Effector CD8-positive, alpha-beta T cell (primary cell): ENCODE data around the gene SNRPD3.

Experiments
- DNase-seq: peaks from one replicate; lab custom pipeline; 2025; lab: John Stamatoyannopoulos, UW

SNRPD3 gene

GRCh38 chr22:24567668-24568067 lies 11.9 kb downstream of the SNRPD3 start:
- no peak for DNase-seq

GRCh38 chr22:24571266-24571665 lies 15.5 kb downstream of the SNRPD3 start:
- DNase-seq: no peak

DNA sequence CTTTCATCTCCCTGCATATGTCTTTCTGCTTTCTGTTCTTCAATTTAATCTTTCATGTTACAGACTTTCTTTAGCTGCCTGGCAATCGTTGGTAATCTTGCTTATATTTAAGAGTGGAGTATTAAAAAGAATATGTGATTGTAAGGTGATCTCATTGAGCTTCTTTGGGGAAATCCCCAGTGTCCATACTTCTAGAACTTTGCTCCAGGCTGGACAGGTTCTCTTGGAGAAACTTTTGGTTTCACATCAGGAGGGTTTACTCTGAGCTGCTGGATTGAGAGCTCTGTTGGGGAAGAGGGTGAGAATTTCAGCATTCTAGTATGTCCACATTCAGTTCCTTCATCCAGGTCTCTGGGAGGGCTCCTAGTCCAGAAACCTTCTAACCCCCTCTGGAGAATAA lies 21.0 kb downstream of the SNRPD3 start:
- DNase-seq: no peak

DNA sequence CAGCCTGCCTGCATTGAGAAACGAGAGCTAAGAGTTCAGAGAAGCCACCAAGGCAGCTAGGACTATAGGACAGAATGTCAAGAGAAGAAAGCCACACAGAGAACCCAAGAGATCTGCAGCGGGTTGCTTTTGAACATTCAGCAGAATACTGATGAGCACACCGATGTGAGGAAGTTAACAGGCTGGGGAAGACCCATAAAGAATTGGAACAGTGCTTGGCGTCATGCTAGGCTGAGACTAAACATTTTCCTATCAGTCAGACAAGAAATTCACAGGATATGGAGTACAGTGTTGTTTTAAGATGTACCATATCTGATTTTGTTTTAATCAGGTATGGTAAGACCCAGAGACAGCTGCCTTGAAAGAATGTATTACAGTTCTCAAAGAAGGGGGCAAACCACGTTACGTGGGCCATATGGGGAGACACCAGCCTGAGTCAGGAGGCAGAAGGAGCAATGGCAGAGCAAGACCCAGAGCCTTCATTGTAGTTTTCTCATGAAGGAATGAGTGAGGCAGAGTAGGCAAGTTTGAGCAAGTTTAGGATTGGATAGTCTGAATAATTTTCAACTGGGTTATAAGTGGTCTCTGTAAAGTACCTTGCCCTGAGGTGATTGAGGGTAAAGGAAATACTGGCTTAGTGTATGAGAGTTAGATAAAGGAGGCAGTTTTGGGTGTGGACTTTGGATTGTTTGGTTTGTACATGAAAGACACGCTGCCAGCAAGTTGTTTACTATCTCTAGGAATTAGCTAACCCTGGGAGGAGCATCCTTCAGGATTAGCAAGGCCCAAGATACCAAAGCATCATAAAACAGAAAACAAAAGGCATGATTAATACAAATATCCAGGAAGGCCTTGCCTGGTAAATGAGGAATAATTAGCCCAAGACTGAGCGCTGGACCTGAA lies 22.8 kb downstream of the SNRPD3 start:
- no peak for DNase-seq

DNA sequence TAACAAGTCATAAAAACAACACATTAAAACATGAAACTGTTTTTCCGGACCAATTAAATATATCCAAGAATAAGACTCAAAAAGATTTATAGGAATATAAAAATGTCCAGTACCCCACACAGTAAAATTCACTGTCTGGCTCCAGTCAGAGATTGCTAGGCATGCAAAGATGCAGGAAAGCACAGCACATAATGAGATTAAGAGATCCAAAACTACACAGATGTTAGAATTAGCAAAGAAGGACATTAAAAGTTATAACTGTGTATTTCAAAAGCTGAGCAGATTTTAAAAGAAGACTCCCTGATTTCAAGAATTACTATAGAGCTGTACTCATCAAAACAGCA lies 23.4 kb downstream of the SNRPD3 start:
- DNase-seq: no peak

DNA sequence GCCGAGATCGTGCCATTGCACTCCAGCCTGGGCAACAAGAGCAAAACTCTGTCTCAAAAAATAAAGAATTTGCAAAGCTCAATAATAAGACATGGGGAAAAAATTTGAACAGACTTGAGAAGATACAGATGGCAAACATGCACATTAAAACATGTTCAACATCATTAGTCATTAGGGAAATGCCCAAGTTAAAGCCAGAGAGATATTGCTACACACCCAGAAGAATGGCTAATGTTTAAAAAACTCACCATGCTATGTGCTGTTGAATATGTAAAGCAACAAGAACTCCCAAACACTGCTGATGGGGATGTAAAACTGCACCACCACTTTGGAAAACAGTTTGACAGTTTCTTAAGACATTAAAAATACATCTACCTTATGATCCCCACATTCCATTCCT lies 24.5 kb downstream of the SNRPD3 start:
- DNase-seq: no peak

- DNase-seq: no peak
Observed at GRCh38 chr22:24582056-24582814, 26.4 kb downstream of the SNRPD3 start.

DNA sequence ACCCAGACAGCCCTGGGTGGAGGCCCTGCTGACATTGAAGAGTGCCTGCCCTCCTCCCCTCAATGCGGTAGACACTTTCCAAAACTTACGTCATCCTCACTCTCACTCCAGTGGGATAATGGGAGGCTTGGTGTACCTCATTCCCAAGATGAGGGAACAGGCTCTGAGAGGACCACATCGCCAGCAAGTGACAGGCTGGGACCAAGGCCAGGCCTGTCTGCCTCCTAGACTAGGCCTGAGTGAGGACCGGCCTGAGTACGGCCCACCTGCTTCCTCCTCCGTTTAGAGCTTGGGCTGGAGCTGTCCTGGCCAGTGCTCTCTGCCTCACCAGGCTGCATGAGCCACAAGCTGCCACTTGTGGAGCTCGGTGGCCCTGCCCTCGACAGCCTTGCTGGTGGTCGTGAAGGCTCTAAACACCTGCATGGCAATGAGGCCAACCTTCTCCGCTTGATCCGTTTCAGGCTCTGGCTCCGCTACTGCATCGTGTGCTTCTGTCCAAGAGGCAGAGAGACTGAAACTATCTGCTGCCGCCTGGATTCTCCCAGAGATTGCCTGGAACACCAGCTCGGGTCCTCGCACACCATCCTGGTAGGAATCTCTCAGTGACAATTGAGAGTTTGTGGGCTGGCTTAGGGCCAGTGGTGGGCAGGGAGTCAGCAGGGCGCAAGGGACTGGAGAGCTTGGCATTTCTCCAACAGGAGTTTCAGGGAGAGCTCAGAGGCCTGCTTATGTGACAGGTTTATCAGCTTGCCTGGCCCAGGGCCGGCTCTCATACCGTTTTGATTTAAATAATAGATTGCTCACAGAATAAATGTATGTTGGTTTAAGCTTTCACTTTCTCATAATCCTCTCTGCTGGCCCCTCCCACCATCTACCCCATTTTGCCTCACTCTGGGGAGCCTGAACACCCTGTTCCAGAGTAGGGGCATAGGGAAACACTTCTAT lies 27.7 kb downstream of the SNRPD3 start:
- DNase-seq: no peak

- DNase-seq: no peak
Observed at GRCh38 chr22:24584166-24584790, 28.5 kb downstream of the SNRPD3 start.

DNA sequence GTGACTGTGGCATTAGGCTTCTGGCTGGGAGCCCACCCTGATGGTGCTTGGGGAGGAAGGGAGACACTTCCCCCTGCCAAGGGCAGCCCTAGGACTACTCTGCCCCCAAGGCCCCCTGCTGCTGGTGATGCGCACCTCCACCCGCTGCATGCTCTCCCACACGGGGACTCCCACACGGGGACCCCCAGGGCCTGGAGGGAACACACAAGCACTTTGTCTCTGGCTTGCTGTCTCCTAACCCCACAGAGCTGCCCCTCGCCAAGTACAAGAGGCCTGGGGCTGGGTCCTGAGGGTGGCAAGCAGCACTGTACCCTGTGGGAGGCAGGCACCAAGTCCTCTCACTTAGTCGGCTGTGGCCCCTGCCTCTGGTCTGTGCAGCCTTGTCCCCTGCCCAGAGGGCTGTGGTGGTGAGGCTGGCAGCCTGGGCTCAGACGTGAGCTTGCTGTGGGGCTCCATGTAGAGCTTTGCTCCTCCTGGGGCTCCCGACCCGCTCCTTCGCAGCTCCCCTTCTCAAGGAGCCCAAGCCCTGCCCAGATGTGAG lies 29.1 kb downstream of the SNRPD3 start:
- DNase-seq: no peak

DNA sequence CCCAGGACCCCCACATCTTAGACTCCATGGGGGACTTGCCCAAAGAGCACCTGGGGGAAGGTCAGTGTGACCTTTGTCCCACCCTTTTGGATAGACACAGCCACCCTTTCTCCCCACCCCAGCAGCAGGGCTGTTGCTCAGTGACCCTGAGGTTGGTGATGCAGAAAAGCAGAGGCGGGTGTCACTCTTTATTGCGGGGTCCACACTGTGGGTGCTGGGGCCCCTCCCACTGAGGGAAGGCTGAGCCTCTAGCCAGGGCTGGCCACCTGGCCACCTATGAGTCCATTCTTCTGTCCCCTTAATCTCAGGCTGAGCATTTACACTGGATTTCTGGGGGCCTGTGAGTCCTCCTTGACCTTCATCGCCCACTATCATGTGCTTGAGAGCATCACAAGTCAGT lies 29.7 kb downstream of the SNRPD3 start:
- no peak for DNase-seq

DNA sequence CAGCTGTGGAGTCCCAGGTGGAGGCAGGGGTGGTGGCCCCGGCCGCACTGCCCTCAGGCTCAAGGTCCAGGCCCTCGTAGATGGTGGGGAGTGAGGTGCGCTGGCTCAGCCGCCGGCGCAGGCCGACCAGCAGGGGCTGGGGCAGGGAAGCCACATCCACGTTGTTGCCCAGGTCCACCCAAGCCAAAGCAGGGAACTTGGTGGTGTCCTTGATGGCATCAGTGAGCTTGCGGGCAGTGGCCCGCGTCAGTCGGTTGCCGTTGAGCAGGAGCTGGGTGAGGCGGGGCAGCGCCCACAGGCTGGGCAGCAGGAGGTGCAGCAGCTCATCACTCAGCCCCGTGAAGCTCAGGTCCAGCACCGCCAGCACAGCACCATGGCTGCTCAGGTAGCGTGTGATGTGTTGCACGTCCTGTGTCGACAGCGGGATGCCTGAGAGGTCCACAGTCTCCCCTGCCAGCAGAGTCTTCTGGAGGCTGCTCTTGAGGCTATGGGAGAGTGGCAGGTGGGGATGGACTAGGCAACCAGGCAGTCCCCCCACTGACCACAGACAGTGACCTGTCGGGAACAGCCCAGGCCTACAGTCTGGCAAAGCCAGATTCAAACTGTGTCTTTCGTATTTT lies 30.2 kb downstream of the SNRPD3 start:
- no peak for DNase-seq

DNA sequence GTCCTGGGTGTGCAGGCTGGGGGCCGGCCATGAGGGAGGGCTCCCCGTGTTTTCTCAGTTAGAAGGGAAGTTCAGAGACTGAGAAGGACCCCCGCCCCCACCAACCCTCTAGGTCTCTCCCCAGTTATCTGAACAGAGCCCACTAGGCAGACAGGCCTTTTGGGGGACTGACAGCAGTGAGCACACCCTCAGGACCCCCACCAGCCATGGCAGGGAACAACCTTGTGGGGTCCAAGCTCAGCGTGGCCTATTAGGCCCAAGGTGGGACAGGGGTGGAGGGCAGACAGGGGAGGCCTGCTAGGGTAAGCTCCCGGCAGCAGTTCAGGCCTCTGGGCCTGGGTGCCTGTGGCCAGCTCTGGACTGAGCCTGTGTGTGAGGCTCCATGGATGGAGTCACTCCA lies 31.5 kb downstream of the SNRPD3 start:
- DNase-seq: no peak

GRCh38 chr22:24587948-24588347 lies 32.1 kb downstream of the SNRPD3 start:
- DNase-seq: no peak

DNA sequence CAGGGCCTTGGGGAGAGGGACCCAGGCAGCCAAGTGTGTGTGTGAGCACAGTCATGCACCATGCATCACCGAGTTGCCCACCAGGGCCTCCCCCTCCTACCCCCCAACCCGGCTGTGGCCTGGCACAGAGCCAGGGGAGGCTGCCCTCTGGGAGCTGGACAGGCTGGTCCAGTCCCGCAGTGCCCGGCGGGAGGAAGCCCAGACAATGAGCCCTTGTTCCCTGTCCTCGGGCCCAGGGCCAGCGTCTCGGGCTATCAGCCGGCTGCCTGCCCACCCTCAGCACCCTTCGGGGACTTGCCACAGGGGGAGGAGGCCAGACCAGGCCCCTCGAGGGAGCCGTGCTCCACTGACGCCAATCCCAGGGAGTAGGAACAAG lies 32.6 kb downstream of the SNRPD3 start:
- no peak for DNase-seq

DNA sequence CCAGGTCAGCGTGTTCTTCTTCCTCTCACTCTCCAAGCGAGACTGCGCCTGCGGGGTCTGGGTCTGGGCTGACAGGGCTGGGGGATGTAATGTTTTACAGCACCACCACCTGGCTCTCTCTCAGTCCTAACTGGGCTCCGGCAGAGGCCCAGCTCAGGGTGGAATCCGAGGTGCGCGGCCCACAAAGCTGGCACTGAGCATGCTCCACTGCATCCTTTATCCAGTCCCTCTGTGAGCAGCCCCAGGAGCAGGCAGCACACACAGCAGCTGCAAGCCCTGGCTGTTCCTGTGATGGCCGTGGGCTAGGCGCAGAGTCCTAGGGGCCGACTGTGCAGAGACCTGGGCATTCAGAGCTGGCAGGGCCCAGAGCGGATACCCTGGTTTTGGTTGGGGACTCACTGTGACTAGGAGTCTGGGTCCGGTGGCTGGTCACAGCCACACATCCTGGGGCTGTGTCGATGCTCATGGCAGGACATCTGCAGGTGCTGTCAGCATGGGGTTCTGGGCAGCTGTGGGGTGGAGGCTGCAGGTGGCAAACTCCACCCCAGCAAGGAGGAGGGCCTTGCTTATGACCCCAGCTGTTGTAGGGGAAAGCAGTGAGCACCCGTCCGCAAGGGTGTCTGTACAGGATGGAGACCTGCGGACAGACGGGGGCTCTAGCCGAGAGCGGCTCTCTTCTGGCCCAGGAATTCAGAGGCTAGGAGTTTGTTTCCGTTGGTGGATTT lies 33.1 kb downstream of the SNRPD3 start:
- DNase-seq: no peak

GRCh38 chr22:24589518-24590030 lies 33.8 kb downstream of the SNRPD3 start:
- DNase-seq: no peak

DNA sequence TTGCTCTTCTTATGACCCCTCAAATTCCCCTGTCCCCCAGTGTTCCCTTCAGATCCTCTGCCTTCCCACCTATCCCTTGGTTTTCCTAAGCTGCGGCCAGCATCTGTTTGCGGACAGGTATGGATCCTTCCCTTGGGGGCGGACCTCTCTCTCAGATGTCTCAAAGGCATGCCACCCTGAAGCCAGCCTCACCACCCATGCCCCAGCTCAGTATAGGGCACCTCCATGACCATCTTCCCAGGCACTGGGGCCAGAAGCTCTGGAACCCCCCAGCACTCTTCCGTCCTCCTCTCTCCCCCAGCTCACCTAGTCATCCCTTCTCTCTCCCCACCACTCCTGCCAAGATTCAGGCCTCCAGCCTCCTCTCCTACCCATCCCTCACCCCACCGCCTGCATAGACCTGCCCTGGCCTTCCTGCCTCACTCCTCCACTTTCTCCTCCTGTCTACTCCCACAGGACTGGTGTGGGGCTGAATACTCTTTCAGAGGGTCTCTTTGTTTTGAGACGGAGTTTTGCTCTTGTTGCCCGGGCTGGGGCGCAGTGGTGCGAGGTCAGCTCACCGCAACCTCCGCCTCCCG lies 34.9 kb downstream of the SNRPD3 start:
- no peak for DNase-seq

DNA sequence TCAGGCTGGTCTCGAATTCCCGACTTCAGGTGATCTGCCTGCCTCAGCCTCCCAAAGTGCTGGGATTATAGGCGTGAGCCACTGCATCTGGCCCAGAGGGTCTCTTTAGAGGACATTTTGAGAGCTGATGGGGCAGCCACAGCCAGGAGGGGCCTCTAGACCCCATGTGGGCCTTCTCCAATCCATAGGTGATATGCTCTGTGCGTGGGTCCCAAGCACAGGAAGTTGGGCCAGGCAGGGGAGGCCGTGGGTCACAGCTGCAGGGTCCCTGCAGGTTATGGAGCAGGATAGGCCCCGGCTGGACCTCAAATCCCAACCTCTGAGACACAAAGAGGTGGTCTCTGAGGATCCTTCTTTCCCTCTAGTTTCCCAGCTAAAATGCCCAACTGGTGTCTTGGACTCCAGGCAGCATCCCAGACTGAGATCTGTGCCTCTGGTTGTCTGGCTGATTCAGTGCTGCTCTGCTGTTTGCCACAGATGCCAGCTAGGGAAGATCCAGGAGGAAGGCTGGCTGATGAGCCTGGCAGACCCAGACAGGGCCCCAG lies 35.6 kb downstream of the SNRPD3 start:
- DNase-seq: no peak
